GM18498 (cell line): ENCODE measurements around the gene PSMD11.

Experiments
- ATAC-seq: cut with Tn5 transposase; IDR thresholded peaks from one replicate; pipeline ENCODE4 v1.9.1; 2021; ENCODE audit warnings: mild to moderate bottlenecking, moderate library complexity; ENCODE audit not compliant: unreplicated experiment

Gene PSMD11

DNA sequence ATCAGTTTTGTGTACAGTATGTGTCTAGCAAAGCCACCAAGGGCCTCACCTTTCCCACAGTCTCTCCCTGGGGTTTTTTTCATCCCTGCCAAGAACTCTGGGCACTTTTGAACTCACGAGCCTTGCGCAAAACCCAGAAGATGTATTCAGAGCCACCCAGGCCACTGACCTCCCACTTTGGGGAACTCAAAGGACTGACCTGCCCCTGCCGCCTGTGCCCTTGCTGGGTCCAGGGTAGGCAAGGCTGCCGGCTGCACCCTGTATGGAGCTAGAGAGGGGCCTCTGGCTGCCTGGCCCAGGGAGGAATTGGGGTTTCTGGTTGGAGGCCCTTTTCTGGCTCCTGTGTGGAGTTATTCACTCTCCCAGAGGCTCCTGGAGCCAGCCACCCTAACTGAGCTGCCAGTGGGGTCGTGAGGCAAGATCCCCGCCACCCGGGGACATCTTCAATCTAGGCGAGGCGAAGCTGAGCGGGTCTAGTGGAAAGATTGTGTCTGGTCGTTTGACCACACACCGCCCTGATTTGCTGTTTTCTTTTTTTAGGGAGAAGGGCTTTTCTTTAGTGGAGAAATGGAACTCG is 44.4 kb downstream of the PSMD11 start:
- ATAC-seq: no peak

DNA sequence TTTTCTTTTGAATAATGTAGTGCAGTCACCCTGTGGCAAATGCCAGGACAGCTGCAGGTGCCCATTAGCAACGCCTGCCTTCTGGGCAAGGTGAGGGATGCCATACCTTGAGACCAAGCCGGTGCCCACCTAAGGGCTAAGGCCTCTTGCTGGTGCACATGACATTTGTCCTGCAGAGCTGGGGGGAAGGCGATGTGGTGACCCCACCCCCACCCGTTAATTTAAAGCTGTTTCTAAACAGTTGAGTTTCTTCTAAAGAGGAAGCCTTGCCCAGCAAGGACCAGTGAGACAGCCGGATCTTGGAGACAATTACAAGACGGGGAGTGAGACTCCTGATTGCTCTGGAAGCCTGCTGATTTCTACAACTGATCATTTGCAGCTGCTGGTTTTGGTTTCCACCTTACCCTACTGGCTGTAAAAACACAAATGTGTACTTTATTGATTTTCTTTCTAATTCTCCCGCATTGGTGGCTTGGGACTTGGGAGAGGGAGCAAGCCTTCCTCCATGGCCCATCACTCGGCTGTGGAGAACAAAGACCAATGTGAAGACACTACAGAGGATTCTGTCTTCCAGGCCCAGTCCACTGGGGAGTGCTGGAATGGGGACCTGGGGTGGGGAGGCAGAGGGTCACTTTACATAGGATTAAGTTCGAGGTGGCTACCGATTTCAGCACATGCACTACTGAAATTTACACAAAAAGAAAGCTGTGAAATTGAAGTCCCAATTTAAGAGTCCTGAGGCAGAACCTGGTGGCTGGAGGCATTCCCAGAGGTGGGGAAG is 45.2 kb downstream of the PSMD11 start:
- no peak for ATAC-seq

DNA sequence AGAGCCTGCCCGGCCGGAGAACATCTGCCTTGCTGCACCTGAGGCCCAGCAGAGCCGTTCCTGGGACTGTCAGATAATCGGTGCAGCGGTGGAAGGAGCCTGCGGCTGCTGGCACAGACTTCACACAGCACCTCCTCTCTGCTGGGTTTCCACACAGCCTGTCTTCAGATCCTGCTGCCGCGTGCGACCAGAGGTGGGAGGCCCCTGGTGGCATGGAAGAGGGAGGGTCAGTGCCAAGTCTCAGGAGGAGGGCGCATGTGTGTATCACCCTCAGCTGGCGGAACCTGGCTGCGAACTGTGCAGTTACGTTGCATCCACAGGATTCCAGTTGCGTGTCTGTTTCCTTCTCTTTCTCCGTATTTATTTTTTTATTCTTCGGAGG is 45.8 kb downstream of the PSMD11 start:
- ATAC-seq: no peak

DNA sequence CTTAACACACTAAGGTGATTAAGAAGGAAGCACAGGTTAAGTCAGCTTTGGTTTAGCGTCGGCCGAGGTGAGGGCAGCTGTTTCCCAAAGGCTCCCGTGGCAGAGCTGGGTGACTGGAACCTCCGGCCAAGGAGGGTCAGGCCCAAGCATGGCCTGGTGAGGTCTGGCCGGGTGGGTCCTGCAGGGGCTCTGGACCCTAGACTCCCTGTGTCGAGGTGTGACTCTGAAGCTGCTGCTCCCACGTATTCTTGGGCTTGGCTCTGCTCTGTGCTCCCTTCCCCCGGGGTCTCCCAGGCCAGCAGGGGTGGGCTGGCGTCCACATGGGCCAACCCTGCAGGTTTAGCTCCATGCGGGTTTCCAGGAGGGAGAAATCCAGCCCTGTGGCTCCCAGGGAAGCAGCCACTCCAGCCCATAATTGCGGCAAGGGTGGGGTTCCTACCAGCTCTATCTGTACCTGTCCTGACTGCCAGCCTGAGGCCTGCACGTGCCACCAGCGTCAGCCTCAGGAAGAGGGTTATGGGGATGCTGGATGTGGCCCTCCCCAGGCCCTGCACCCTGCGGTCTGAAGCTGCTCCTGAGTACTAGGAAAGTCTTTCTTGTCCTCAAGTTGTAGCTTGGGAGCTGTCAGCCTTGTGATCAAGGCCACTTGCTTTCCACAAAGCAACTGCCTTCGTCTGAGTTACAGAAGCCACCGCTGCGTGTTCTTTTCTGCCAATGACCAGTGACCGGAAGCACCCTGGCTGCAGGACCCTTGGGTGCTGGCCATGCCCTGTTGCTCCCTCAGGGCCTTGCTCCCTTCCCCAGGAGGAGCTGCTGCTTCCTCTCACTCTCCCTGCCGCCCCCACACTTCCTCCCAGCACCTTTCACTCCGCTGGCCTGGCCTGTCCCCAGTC is 47.3 kb downstream of the PSMD11 start:
- no peak for ATAC-seq

DNA sequence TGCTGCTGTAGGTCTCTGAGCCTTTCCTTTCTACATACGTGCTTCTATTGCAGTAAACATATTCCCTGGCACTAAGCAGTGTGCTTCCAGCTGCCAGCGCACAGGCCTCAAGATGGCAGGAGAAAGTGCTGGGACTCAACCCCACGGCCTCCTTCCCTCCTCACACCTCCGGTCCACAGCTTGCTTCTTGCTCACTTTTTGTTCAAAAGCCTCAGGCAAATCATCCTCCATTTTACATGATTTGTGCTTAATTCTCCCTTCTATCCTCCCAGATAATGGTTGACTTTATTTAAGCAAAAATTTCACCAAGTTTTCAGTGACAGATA is 47.9 kb downstream of the PSMD11 start:
- ATAC-seq: no peak

DNA sequence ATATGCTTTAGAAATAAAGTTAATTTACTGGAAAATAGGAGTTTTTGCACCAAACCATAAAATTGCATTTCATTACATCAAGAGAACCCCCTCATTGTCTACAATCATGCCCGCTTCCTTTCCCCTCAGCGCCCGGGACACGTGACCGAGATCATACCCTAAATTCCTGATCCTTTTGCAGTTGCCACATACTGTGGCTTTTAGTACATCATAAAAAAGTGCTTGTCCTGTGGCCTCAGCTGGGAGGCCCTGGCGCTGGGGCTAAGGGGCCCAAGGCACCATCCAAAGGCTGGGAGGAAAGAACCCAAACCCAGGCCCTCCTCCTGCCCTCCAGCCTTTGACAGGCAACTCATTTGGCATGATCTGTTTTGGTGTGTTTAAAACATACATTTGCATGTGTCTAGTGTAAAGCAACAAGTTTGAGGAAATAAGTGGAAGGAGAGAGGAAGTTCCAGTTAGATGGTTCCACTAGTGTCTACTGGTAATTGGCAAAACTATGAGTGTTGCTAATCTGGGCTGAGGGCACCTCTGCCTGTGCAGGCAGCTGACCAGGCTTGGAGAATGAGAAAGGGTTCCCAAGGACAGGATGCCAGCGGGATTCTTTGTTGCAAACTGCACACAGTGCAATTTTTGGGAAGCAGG is 48.5 kb downstream of the PSMD11 start:
- no peak for ATAC-seq

DNA sequence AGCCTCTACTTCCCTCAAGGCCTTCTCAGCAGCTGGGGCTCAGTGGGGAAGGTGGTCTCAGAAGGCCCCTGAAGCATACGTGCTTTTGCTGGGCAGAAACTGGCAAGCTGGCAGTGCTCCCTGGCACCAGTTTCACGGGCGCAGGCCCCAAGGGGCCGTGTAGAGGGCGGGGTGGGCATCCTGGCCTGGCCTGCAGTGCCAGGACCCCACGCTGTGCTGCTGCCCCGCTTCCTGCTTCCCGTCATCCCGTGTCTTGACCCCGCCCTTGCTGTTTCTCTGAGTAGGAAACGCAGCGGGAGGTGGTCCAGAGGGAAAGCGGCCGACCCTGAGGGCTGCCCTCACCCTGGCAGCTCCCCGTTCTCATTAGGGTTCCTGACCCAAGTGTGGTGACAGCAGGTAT is 49.3 kb downstream of the PSMD11 start:
- ATAC-seq: no peak

DNA sequence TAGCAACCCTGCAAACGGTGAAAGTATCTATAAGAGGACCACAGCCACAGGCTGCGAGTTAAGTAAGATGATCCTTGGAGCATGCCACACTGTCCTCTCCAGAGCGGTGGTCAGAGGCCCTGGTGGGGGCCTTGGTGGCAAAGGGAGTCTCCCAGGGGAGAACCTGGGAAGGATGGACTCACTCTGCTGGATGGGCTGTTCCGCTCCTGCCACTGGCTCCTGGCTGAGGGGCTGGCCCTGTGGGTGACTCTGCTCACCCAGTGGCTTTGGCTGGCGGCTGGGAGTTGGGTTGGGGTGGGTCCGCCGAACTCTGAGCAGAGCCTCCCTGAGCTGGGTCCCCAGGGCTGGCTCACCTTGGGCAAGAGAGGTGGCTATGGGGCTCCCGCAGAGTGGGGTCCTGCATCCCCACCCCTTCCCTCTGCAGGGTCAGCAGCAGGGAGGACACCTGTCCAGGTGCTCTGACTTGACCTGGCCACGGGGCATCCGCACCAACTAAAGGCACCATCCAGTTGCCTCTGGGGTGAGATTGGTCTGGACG is 49.7 kb downstream of the PSMD11 start:
- ATAC-seq: no peak

DNA sequence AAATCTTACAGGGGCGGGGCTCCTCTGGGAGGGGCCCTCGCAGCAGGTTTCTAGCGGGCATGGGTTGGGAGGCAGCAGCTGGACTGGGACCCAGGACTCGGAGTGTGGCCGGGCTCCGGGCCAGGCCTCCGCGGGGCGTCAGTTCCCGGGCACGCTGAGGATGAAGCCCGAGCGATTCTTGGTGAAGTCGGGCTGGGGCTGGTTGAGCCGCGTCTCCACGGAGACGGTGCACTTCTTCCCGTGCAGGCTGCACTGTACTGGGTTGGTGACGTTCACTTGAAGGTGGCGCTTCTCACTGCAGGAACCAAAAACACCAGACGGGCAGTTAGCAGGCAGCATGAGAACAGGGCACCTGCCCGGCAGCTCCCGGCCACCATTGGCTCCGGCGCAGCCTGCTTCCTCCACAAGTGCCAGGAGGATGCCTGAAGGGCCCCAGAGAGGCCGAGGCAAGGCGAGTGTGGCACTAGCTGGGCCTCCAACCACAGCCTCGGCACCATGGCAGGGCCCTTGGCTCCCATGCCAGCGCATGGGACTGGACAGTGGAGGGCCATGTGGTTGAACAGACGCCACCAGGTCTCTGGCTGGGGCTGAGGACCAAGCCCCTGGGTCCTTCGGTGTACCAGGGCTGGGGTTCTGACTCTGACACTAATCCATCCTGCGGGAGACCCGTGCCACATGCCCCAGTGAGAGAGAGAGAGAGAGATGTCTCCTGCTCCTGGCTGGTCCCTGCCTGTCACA is 50.5 kb downstream of the PSMD11 start:
- no peak for ATAC-seq

DNA sequence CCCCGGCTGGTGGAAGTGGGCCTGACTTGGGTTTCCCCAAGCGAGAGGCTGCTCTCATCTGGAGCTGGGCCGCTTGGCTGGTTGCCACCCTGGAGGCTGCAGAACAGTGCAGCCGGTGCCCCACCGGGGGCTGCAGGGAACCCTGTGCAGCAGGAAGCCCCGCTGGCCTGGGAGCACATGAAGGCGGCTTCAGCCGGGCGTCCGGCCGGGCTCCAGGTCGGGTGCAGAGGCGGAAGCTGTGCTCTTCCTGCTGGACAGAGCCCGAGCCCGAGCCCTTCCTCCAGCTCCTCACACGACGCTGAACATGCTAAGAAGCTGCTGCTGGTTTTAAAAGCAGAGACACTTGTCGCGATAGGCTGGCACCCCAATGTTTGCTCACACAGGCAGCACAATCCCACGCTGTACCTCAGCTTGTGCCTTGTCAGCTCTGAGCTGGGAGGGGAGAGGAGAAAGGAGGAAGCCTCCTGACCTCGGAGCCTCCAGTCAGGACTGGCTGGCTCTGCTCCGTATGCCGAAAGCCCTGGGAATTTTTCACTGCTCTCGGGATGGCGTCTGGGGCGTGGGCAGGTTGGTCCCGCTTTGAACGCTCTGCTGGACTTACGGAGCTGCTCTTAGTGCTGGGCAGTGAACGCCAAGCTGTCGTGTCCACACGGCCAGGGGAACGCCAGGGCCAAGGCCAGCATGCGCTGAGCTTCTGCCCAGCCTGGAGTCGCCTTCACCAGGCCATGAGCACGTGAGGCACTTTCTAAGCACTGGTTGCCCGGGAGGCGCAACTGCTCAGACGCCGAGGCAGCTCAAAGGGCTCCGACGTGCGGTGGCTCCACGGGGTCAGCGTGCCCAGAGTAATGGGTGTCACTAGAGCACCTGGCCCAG is 51.3 kb downstream of the PSMD11 start:
- no peak for ATAC-seq

DNA sequence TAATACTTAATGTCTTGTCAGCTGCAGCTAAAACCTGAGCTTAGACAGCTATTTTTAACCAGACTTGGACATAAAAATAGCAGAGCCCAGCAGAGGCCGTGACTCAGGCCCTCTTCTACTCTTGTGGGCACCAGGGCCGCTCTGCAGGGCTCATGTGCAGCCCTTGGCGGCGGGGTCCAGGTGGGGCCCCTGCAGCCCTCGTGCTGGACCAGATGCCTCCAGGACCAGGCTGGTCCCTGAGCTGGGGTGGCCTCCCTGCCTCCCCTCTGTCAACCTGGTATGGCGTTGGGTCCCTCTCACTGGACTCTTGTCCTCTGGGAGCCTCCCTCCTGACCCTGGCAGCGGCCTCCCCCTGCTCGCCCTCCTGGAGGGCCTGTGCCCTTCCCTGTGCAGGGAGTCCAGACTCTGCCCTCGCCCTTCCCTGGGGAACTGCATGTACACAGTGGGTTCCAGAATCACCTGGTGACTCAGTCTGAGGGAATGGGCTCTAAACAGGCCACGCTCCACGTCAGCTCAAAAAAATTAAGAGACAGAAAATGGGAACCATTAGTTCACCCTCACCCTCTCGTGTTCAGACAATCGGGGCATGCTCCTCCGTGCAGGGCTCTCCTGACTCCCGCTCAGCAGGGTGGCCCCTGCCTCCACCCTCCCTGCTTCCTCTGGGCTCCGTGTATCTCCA is 52.2 kb downstream of the PSMD11 start:
- ATAC-seq: no peak

DNA sequence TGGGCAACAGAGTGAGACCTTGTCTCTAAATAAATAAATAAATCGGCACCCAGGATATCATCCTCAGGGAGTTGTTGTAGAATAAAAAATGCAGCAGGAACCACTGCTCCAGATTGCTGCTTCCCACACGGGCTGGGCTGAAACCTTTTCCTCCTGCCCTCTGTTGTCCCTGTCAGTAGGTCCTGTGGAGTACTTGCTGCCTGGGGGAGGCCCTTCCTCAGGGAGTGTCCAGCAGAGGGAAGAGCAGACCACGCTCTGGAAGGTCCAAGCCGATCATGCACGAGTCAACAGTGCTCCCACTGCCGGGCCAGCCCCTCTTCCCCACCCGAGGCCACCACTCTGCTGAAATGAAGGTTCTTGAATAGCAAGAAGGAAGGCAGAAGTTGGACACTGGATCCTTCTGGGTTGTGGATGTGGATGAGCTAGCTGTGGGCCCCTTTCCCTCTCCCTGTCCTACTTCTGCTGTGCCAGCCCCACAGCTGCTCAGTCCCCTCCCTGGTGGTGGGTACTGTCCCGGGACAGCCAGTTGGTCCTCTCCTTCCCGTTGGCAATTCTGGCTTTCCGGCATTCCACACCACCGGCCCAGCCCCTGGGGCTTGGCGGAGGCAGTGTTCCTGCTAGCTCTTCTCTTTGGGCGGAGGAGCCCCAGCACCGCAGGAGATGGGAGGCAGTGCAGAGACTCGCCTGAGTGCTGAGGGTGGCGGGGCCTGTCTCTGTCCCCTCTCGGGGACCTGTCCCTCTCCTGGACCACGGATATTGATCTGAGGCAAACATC is 53.3 kb downstream of the PSMD11 start:
- no peak for ATAC-seq

DNA sequence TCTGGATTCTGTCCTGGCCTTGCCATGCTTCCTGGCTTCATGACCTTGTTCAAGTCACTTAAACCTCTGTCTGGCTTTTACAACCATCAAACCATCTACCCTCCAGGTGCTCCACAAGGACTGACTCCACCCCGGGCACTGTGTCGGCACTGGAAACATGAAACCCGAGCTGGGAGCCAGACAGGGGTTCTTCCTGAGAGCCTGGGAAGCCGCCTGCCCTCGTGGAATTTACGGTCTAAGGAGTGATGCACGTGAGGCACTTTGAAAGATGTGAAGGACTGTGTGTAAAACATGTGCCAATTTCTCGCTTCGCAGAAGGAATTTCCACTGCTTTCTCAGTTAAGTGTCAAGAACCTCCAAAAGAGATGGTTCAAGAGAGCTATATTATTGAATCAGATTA is 54.1 kb downstream of the PSMD11 start:
- ATAC-seq: no peak

DNA sequence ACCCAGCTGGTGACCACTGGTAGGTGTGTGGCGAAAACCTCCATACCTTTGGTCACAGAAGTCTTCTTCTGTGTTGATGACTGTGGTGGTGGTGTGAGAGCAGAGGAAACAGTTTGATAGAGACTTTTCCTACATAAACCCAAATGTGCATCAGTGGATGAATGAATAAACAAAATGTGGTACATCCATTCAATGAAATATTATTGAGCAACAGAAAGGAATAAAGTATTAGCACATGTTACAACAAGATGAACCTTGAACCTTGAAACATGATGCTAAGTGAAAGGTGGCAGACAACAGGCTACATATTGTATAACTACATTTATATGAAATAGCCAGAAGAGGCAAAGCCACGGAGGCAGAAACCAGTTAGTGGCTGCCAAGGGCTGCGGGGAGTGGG is 57.7 kb downstream of the PSMD11 start:
- no peak for ATAC-seq

DNA sequence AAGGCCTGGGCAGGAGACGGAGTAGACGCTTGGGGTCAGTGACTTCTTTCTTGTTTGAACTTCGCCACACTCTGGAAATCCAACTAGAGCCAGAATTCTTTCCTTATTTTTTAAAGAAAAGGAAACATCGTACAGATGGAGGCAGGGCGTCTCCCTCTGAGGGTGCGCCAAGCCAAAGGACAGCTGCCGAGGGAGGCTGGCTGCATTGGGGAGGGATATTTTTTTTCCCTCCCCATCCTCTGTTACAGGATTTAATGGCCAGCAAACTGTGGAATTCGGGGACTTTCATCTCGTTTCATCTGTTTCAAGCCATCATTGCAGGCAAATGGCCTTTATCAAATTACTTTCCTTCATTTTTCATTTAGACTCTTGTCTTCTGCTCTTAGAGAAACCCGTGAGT is 58.4 kb downstream of the PSMD11 start:
- ATAC-seq: no peak

DNA sequence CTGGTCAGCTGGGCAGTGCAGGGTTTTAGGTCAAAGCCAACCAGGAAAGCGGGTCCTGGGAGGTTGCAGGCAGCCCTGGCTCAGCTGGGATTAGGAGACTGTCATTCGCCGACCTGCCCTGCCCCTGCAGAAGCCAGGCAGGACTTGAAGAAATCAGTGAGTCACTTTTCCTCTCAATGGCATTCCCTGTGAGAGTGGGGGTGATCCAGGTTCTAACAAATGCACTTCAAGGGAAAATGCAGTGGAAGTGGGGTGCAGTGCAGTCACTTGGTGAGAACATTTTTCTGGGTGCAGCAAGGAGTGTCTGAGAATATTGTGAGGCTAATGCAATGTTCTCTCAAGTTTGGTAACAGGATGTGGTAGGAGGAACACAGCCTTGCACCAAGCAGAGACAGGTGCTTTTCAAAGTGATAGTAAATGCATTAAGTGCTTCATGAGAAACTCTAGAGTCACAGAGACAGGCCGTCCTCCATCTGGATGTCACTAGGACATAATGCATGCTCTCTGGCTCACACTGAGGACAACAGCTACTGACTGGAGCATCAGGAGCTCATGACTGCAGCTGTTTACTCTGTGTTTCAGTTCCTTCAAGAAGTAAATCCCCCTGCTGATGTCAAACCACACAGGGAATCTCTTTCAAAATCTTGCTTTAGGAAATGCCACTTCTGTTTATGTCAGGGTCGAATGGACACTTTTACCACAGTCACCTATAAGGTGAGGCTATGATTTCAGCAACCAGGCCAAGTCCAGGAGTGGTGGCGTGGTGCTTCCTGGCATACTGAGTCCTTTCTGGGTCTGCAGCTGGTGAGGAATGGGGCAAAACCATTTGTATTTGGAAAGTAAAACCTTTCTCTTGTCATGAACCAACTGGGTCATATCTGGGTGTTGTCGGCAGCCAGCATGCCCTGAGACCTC is 59.2 kb downstream of the PSMD11 start:
- peak; percentile 85 for ATAC-seq
